H9 (cell line): ENCODE measurements around the gene DTNBP1. TPM values are rescaled to one million over a fixed set of nuclear protein-coding genes. Genes with fewer than 3 reads are reported as not detected.

Experiments
- DNase-seq: peaks from one replicate; pipeline ENCODE4 v3.0.0-alpha.2; 2017
- H2AFZ ChIP-seq: one replicate; pipeline ENCODE4 v1.6.1; 2013; ENCODE audit warnings: mild to moderate bottlenecking, low read length, control low read depth, moderate library complexity
- H2AK5ac ChIP-seq: 2 replicates; pipeline ENCODE4 v1.6.1; 2013; ENCODE audit warnings: low read length, control low read depth, mixed read lengths; ENCODE audit not compliant: insufficient read length
- H2BK120ac ChIP-seq: one replicate; pipeline ENCODE4 v1.6.1; 2013; ENCODE audit warnings: low read depth, mild to moderate bottlenecking, low read length, control low read depth, inconsistent platforms; ENCODE audit not compliant: poor library complexity, severe bottlenecking
- H2BK12ac ChIP-seq: 2 replicates; pipeline ENCODE4 v1.6.1; 2013; ENCODE audit warnings: low read length, control low read depth, mixed read lengths, low read depth; ENCODE audit not compliant: insufficient read length
- H2BK15ac ChIP-seq: 2 replicates; pipeline ENCODE4 v1.6.1; 2013; ENCODE audit warnings: low read depth, low read length, control low read depth
- H2BK20ac ChIP-seq: one replicate; pipeline ENCODE4 v1.6.1; 2013; ENCODE audit warnings: low read depth, mild to moderate bottlenecking, low read length, control low read depth, inconsistent platforms; ENCODE audit not compliant: poor library complexity, severe bottlenecking
- H2BK5ac ChIP-seq: 2 replicates; pipeline ENCODE4 v1.6.1; 2013; ENCODE audit warnings: low read length, control low read depth, mixed read lengths; ENCODE audit not compliant: insufficient read length
- H3K14ac ChIP-seq: 2 replicates; pipeline ENCODE4 v1.6.1; 2013; ENCODE audit warnings: low read length, control low read depth; ENCODE audit not compliant: insufficient read depth
- H3K18ac ChIP-seq: 2 replicates; pipeline ENCODE4 v1.6.1; 2013; ENCODE audit warnings: low read depth, mild to moderate bottlenecking, mixed read lengths, low read length, control low read depth; ENCODE audit not compliant: insufficient read length
- H3K23ac ChIP-seq: 2 replicates; pipeline ENCODE4 v1.6.1; 2013; ENCODE audit warnings: low read length, control low read depth, mixed read lengths, low read depth; ENCODE audit not compliant: insufficient read length
- H3K23me2 ChIP-seq: 2 replicates; pipeline ENCODE4 v1.6.1; 2013; ENCODE audit warnings: low read depth, mild to moderate bottlenecking, mixed read lengths, low read length, control low read depth; ENCODE audit not compliant: insufficient read length, poor library complexity, severe bottlenecking
- H3K27ac ChIP-seq: 2 replicates; pipeline ENCODE4 v1.5.1; 2013; ENCODE audit warnings: low read length, control low read depth, mixed read lengths, low read depth; ENCODE audit not compliant: insufficient read length
- H3K27me3 ChIP-seq: 2 replicates; pipeline ENCODE4 v1.6.1; 2013; ENCODE audit warnings: low read length, control low read depth, inconsistent platforms; ENCODE audit not compliant: insufficient read depth
- H3K4ac ChIP-seq: 2 replicates; pipeline ENCODE4 v1.6.1; 2013; ENCODE audit warnings: low read depth, mild to moderate bottlenecking, control low read depth, inconsistent platforms, low read length, moderate library complexity
- H3K4me1 ChIP-seq: 2 replicates; pipeline ENCODE4 v1.6.1; 2013; ENCODE audit warnings: low read length, control low read depth, inconsistent platforms; ENCODE audit not compliant: insufficient read depth
- H3K4me2 ChIP-seq: 2 replicates; pipeline ENCODE4 v1.6.1; 2013; ENCODE audit warnings: low read length, control low read depth, mixed read lengths; ENCODE audit not compliant: insufficient read length, insufficient read depth
- H3K56ac ChIP-seq: 2 replicates; pipeline ENCODE4 v1.6.1; 2013; ENCODE audit warnings: low read depth, mild to moderate bottlenecking, mixed read lengths, low read length, control low read depth; ENCODE audit not compliant: insufficient read length
- H3K79me1 ChIP-seq: 2 replicates; pipeline ENCODE4 v1.6.1; 2013; ENCODE audit warnings: low read depth, mild to moderate bottlenecking, moderate library complexity, low read length, control low read depth, inconsistent platforms; ENCODE audit not compliant: insufficient read depth, poor library complexity, severe bottlenecking
- H3K79me2 ChIP-seq: 2 replicates; pipeline ENCODE4 v1.6.1; 2013; ENCODE audit warnings: low read length, control low read depth, inconsistent platforms; ENCODE audit not compliant: insufficient read depth
- H3K9ac ChIP-seq: 2 replicates; pipeline ENCODE4 v1.6.1; 2013; ENCODE audit warnings: low read length, control low read depth, mixed read lengths; ENCODE audit not compliant: insufficient read length; ENCODE audit errors: extremely low read depth
- H3K9me3 ChIP-seq: one replicate; pipeline ENCODE4 v1.6.1; 2013; ENCODE audit warnings: low read depth, low read length, inconsistent platforms; ENCODE audit not compliant: control insufficient read depth
- H3T11ph ChIP-seq: one replicate; pipeline ENCODE4 v1.6.1; 2013; ENCODE audit warnings: mild to moderate bottlenecking, low read length, control low read depth, inconsistent platforms
- H4K20me1 ChIP-seq: one replicate; pipeline ENCODE4 v1.6.1; 2013; ENCODE audit not compliant: control insufficient read depth, insufficient read length, insufficient read depth
- H4K5ac ChIP-seq: 2 replicates; pipeline ENCODE4 v1.6.1; 2013; ENCODE audit warnings: low read depth, mild to moderate bottlenecking, mixed read lengths, low read length, control low read depth; ENCODE audit not compliant: insufficient read length
- H4K8ac ChIP-seq: replicated peaks from 2 replicates; pipeline ENCODE4 v1.6.1; 2013; ENCODE audit warnings: low read length, control low read depth, mixed read lengths, low read depth; ENCODE audit not compliant: insufficient read length
- H4K91ac ChIP-seq: 2 replicates; pipeline ENCODE4 v1.6.1; 2013; ENCODE audit warnings: low read depth, mild to moderate bottlenecking, moderate library complexity, mixed read lengths, low read length, control low read depth; ENCODE audit not compliant: insufficient read length
- H3K27ac Mint-ChIP-seq, 3 experiments: 2 replicates in 2 of 3; 3 replicates in 1 of 3; pipeline ENCODE4 v1.8.0; 2020 to 2021; ENCODE audit warnings: mixed read lengths in 3 of 3, mild to moderate bottlenecking in 1 of 3, moderate library complexity in 1 of 3
- H3K27me3 Mint-ChIP-seq: 2 replicates; pipeline ENCODE4 v1.8.0; 2021; ENCODE audit warnings: low read depth, mild to moderate bottlenecking, moderate library complexity, mixed read lengths
- H3K36me3 Mint-ChIP-seq, 3 experiments: 2 replicates in 2 of 3; 3 replicates in 1 of 3; pipeline ENCODE4 v1.8.0; 2020 to 2021; ENCODE audit warnings: low read depth in 3 of 3, mixed read lengths in 3 of 3; ENCODE audit not compliant: insufficient read depth in 1 of 3
- H3K4me1 Mint-ChIP-seq, 2 experiments: 2 replicates each; pipeline ENCODE4 v1.8.0; 2020; ENCODE audit warnings: mixed read lengths in 2 of 2
- H3K4me3 Mint-ChIP-seq, 2 experiments: 2 replicates in 1 of 2; 3 replicates in 1 of 2; pipeline ENCODE4 v1.8.0; 2020 to 2021; ENCODE audit warnings: mild to moderate bottlenecking in 2 of 2, mixed read lengths in 2 of 2, moderate library complexity in 1 of 2
- H3K9me3 Mint-ChIP-seq, 2 experiments: 2 replicates in 1 of 2; 3 replicates in 1 of 2; pipeline ENCODE4 v1.8.0; 2020; ENCODE audit warnings: mild to moderate bottlenecking in 2 of 2, mixed read lengths in 2 of 2, moderate library complexity in 1 of 2
- CTCF ChIP-seq: fragments of 200-600 bp; sonication (generic); conservative IDR thresholded peaks from 3 replicates; pipeline ENCODE4 v1.8.0; 2021; ENCODE audit warnings: antibody characterized with exemption, mild to moderate bottlenecking
- WGBS: extraction: QIAGEN DNeasy Blood & Tissue Kit; methylation state at CpG from one replicate; pipeline ENCODE4 v1.1.7; 2013; ENCODE audit warnings: missing lambda C conversion rate, low lambda C conversion rate, mixed read lengths; ENCODE audit not compliant: insufficient read length; ENCODE audit errors: extremely low coverage; 5-methylcytosine and 5-hydroxymethylcytosine counted together
- total RNA-seq: library from RNA; stranded (reverse); gene quantifications from 2 replicates; pipeline ENCODE4 v1.2.1, GENCODE V29; 2021

DTNBP1 gene
- total RNA-seq, 1 experiment from 2014 or later, result 12.9 TPM

GRCh38 chr6:15677822-15678221 lies 15.0 kb upstream of the DTNBP1 start:
- Histone ChIP-seq H2AFZ (no peak overlapping the region), H3K4me2 (no peak overlapping the region), H3K4me1 (peaks cover 5% of the 10 kb centered on the region), H3K79me1 (no peaks in the 10 kb centered on the region), H2BK120ac (no peak overlapping the region), H4K91ac (no peak overlapping the region), H3T11ph (no peak overlapping the region), H3K27me3 (no peaks in the 10 kb centered on the region), H2BK20ac (no peak overlapping the region), H3K14ac (no peak overlapping the region), H2AK5ac (no peak overlapping the region), H4K8ac (no peak overlapping the region), H2BK12ac (no peak overlapping the region), H3K18ac (no peak overlapping the region), H4K20me1 (no peaks in the 10 kb centered on the region), H3K4ac (no peak overlapping the region), H3K23me2 (no peaks in the 10 kb centered on the region), H3K56ac (no peak overlapping the region), H3K9me3 (no peaks in the 10 kb centered on the region), H2BK5ac (no peak overlapping the region), H3K79me2 (no peaks in the 10 kb centered on the region), H3K27ac (no peak overlapping the region), H2BK15ac (no peak overlapping the region), H4K5ac (no peak overlapping the region), H3K23ac (no peak overlapping the region), H3K9ac (no peak overlapping the region)
- H3K27ac Mint-ChIP-seq, result peak overlapping the region in 1 of 3 experiments; percentile 36; a peak in 1 of 7 replicates
- H3K4me1 Mint-ChIP-seq, result peaks cover 22 to 24% of the 10 kb centered on the region in 2 experiments
- peaks cover 0 to under 1% of the 10 kb centered on the region in 2 experiments; a peak in 4 of 5 replicates for H3K9me3 Mint-ChIP-seq
- no peak for DNase-seq
- no peak for TF ChIP-seq CTCF
- peaks cover 0 to under 1% (median 0%) of the 10 kb centered on the region in 3 experiments; a peak in 1 of 7 replicates for H3K36me3 Mint-ChIP-seq
- no peak overlapping the region for H3K4me3 Mint-ChIP-seq
- no CpG with 5 or more reads among the region's 6 CpGs for WGBS
- peaks cover 5% of the 10 kb centered on the region for H3K27me3 Mint-ChIP-seq
